H1 (cell line): Measurements from ENCODE around the gene HRH3. TPM values are rescaled to one million over a fixed set of nuclear protein-coding genes. Genes with fewer than 3 reads are reported as not detected.

Experiments
- BRCA1 ChIP-seq: IDR thresholded peaks from 2 replicates; pipeline ENCODE4 v1.6.1; 2012; ENCODE audit warnings: low read depth, low read length, improper control_type of control experiment
- CREB1 ChIP-seq: IDR thresholded peaks from 2 replicates; pipeline ENCODE4 v1.6.1; 2012; ENCODE audit warnings: inconsistent platforms
- KDM1A ChIP-seq: fragments of 200-600, 300-600 bp; sonication (generic); IDR thresholded peaks from 2 replicates; pipeline ENCODE4 v1.7.1; 2016; ENCODE audit warnings: mild to moderate bottlenecking, low read length, borderline replicate concordance
- NANOG ChIP-seq: IDR thresholded peaks from 2 replicates; pipeline ENCODE4 v1.6.1; 2011; ENCODE audit warnings: low read length, low read depth, mild to moderate bottlenecking, inconsistent platforms; ENCODE audit not compliant: insufficient read depth, poor library complexity, severe bottlenecking
- POLR2AphosphoS5 ChIP-seq: IDR thresholded peaks from 2 replicates; pipeline ENCODE4 v1.6.1; 2011; ENCODE audit warnings: low read depth, low read length
- SP4 ChIP-seq: IDR thresholded peaks from 2 replicates; pipeline ENCODE4 v1.6.1; 2012; ENCODE audit warnings: low read length, inconsistent platforms
- TAF1 ChIP-seq: IDR thresholded peaks from 2 replicates; pipeline ENCODE4 v1.6.1; 2011; ENCODE audit warnings: mild to moderate bottlenecking, low read depth, low read length
- TEAD4 ChIP-seq: IDR thresholded peaks from 2 replicates; pipeline ENCODE4 v1.6.1; 2012; ENCODE audit warnings: low read depth, low read length, inconsistent platforms, mixed read lengths
- polyA plus RNA-seq, 7 experiments: library from polyadenylated mRNA; depleted of rRNA in 3 of 7; stranded (reverse) in 5 of 7; unstranded in 2 of 7; fragments of >200 nt in 5 of 7; fragments of 200-250 nt in 2 of 7; gene quantifications; 1 replicate in 5 of 7; 2 replicates in 1 of 7; 4 replicates in 1 of 7; pipeline versions ENCODE4 v1.2.1 to v1.2.3, GENCODE V29; 2011 to 2013; ENCODE audit warnings: missing spikeins in 2 of 7, mixed read lengths in 2 of 7
- total RNA-seq: library from RNA; stranded (reverse); fragmentation: NEBNext Ultra II Directional; extraction: Animal tissue kit (Norgen Biotek cat#: 25700); gene quantifications from 2 replicates; pipeline ENCODE4 v1.2.1, GENCODE V29; 2021
- TF ChIP-seq, protein P1 (sequence below): IDR thresholded peaks from 2 replicates; pipeline ENCODE4 v1.6.1; 2012; ENCODE audit warnings: low read length, inconsistent platforms

The HRH3 gene
- total and polyA plus RNA-seq, 2 of the 8 experiments (the other 6 are each of a cell fraction or from before 2014, with no cell fraction given) = 2.0 to 4.5 TPM

- TF ChIP-seq TAF1 (no peak), TEAD4 (no peak), POLR2AphosphoS5 (no peak), SP4 (no peak), BRCA1 (no peak), KDM1A (no peak), NANOG (no peak), CREB1 (no peak)
- TF ChIP-seq, protein P1, sequence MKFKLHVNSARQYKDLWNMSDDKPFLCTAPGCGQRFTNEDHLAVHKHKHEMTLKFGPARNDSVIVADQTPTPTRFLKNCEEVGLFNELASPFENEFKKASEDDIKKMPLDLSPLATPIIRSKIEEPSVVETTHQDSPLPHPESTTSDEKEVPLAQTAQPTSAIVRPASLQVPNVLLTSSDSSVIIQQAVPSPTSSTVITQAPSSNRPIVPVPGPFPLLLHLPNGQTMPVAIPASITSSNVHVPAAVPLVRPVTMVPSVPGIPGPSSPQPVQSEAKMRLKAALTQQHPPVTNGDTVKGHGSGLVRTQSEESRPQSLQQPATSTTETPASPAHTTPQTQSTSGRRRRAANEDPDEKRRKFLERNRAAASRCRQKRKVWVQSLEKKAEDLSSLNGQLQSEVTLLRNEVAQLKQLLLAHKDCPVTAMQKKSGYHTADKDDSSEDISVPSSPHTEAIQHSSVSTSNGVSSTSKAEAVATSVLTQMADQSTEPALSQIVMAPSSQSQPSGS = no peak
Observed at GRCh38 chr20:62170536-62170935, 49.5 kb downstream of the HRH3 start (continued).
